SU-DHL-6 (cell line): Measurements from ENCODE around the gene PCSK2.

ENCODE experiments used
- CTCF ChIP-seq: fragments of 200-600 bp; sonication (generic); IDR thresholded peaks from one replicate; pipeline ENCODE4 v1.5.1; 2017; ENCODE audit warnings: antibody characterized with exemption, mild to moderate bottlenecking, low read length, moderate library complexity; ENCODE audit not compliant: insufficient read depth, poor library complexity, severe bottlenecking
- EZH2phosphoT487 ChIP-seq: fragments of 200-600 bp; sonication (generic), shearing (Covaris generic); conservative IDR thresholded peaks from 2 replicates; pipeline ENCODE4 v1.6.1; 2018; ENCODE audit warnings: mild to moderate bottlenecking, antibody characterized with exemption, low read length, moderate library complexity, mixed read lengths

- TF ChIP-seq CTCF, result no peak
- TF ChIP-seq EZH2phosphoT487, result no peak
Observed at GRCh38 chr20:17525650-17526049, 298.8 kb downstream of the PCSK2 start.
